ENCODE data around the gene KIAA1210. TPM values are rescaled to one million over a fixed set of nuclear protein-coding genes. Genes with fewer than 3 reads are reported as not detected.

Gene KIAA1210
- total RNA-seq, 4 donors from 2014 or later: not detected

- intact Hi-C loops (cut with DNase I; ENCODE audit: low total_unique reads) (no loop called here), in situ Hi-C loops (cut with MboI; ENCODE audit: low sequenced_read_pairs in 4 of 4) (no loop called here)
- DNase-seq: no peak
- no peak overlapping the region for H3K27ac ChIP-seq
- no peaks in the 10 kb centered on the region for H3K9me3 ChIP-seq
- H3K27me3 ChIP-seq: no peaks in the 10 kb centered on the region
- TF ChIP-seq CTCF (IDR thresholded peaks at IDR 0.05 in 4 of 5, conservative IDR thresholded peaks at IDR 0.05 in 1 of 5): no peak
- TF ChIP-seq POLR2A (IDR thresholded peaks at IDR 0.05): no peak
- no peak overlapping the region for H3K4me3 ChIP-seq
- no peaks in the 10 kb centered on the region for H3K36me3 ChIP-seq
- no peak for ATAC-seq
- no peaks in the 10 kb centered on the region for H3K4me1 ChIP-seq
Measured at GRCh38 chrX:119090627-119091026, 37.0 kb downstream of the KIAA1210 start.

- Histone ChIP-seq H3K9me3 (no peaks in the 10 kb centered on the region), H3K27me3 (no peaks in the 10 kb centered on the region), H3K4me3 (no peak overlapping the region), H3K27ac (no peak overlapping the region), H3K4me1 (no peaks in the 10 kb centered on the region), H3K36me3 (no peaks in the 10 kb centered on the region)
- DNase-seq (no peak), ATAC-seq (no peak)
- TF ChIP-seq CTCF (IDR thresholded peaks at IDR 0.05 in 4 of 5, conservative IDR thresholded peaks at IDR 0.05 in 1 of 5) (no peak), POLR2A (IDR thresholded peaks at IDR 0.05) (no peak)
- intact Hi-C loops (cut with DNase I; ENCODE audit: low total_unique reads): loop anchor here (1.0 kb wide), 1 partner anchor 16 kb away; no protein-coding TSS in a partner anchor
- in situ Hi-C loops (cut with MboI; ENCODE audit: low sequenced_read_pairs in 4 of 4): no loop called here
Measured at GRCh38 chrX:119089619-119090018, 38.0 kb downstream of the KIAA1210 start.

- TF ChIP-seq CTCF (IDR thresholded peaks at IDR 0.05 in 4 of 5, conservative IDR thresholded peaks at IDR 0.05 in 1 of 5) (no peak), POLR2A (IDR thresholded peaks at IDR 0.05) (no peak)
- Histone ChIP-seq H3K27me3 (no peaks in the 10 kb centered on the region), H3K27ac (no peak overlapping the region), H3K9me3 (no peaks in the 10 kb centered on the region), H3K4me3 (no peak overlapping the region), H3K36me3 (no peaks in the 10 kb centered on the region), H3K4me1 (no peaks in the 10 kb centered on the region)
- in situ Hi-C loops (cut with MboI; ENCODE audit: low sequenced_read_pairs in 4 of 4) (no loop called here), intact Hi-C loops (cut with DNase I; ENCODE audit: low total_unique reads) (no loop called here)
- DNase-seq: no peak
- ATAC-seq: no peak
Measured at GRCh38 chrX:119087121-119087520, 40.5 kb downstream of the KIAA1210 start.

- TF ChIP-seq POLR2A (IDR thresholded peaks at IDR 0.05): no peak
- TF ChIP-seq CTCF (IDR thresholded peaks at IDR 0.05 in 4 of 5, conservative IDR thresholded peaks at IDR 0.05 in 1 of 5): no peak
- in situ Hi-C loops (cut with MboI; ENCODE audit: low sequenced_read_pairs in 4 of 4): no loop called here
- no peaks in the 10 kb centered on the region for H3K27me3 ChIP-seq
- intact Hi-C loops (cut with DNase I; ENCODE audit: low total_unique reads): no loop called here
- ATAC-seq (no peak), DNase-seq (no peak)
- no peak overlapping the region for H3K27ac ChIP-seq
- H3K4me1 ChIP-seq: no peaks in the 10 kb centered on the region
- no peaks in the 10 kb centered on the region for H3K36me3 ChIP-seq
- H3K4me3 ChIP-seq: no peak overlapping the region
- no peaks in the 10 kb centered on the region for H3K9me3 ChIP-seq
Measured at GRCh38 chrX:119084766-119085165, 42.8 kb downstream of the KIAA1210 start.

- in situ Hi-C loops (cut with MboI; ENCODE audit: low sequenced_read_pairs in 4 of 4): no loop called here
- DNase-seq (no peak), ATAC-seq (no peak)
- no peak for TF ChIP-seq CTCF (IDR thresholded peaks at IDR 0.05 in 4 of 5, conservative IDR thresholded peaks at IDR 0.05 in 1 of 5)
- no peak for TF ChIP-seq POLR2A (IDR thresholded peaks at IDR 0.05)
- Histone ChIP-seq H3K9me3 (no peaks in the 10 kb centered on the region), H3K27me3 (no peaks in the 10 kb centered on the region), H3K36me3 (no peaks in the 10 kb centered on the region), H3K4me1 (no peaks in the 10 kb centered on the region), H3K4me3 (no peak overlapping the region), H3K27ac (no peak overlapping the region)
- intact Hi-C loops (cut with DNase I; ENCODE audit: low total_unique reads): no loop called here
Measured at GRCh38 chrX:119082278-119082677, 45.3 kb downstream of the KIAA1210 start.

Data from gastrocnemius medialis (tissue), 4 donors.